SK-N-SH (cell line): ENCODE data around the gene GARRE1. TPM values are rescaled to one million over a fixed set of nuclear protein-coding genes. Genes with fewer than 3 reads are reported as not detected.

Source experiments
- CTCF ChIA-PET: fragments of 300-600, 350-600 bp; formaldehyde crosslinking; extraction: SDS; loops from one replicate; lab custom pipeline; 2021; lab: Yijun Ruan, JAX
- POLR2A ChIA-PET: fragments of 350-600 bp; sonication (Branson Sonifier 250); formaldehyde crosslinking; extraction: SDS; loops from one replicate; lab custom pipeline; 2020; ENCODE audit warnings: antibody characterized with exemption, inconsistent platforms; lab: Yijun Ruan, JAX
- DNase-seq: peaks from one replicate; pipeline ENCODE4 v3.0.0; 2012
- H2AFZ ChIP-seq: fragments of 200-600 bp; sonication (generic); 2 replicates; pipeline ENCODE4 v1.8.1; 2016; ENCODE audit warnings: antibody characterized with exemption, mild to moderate bottlenecking, low read depth
- H3F3A ChIP-seq: fragments of 200-600 bp; sonication (generic); replicated peaks from 2 replicates; pipeline ENCODE3; 2016; ENCODE audit warnings: antibody characterized with exemption, mild to moderate bottlenecking; ENCODE audit not compliant: insufficient read depth
- H3K27ac ChIP-seq, 2 experiments: fragments of 200-500 bp in 1 of 2; fragments of 200-600 bp in 1 of 2; sonication (Bioruptor generic) in 1 of 2; sonication (generic), shearing (Covaris generic) in 1 of 2; 2 replicates each; pipeline versions ENCODE4 v1.5.1 to v1.6.1; 2014 to 2016; ENCODE audit warnings: low read depth in 2 of 2, inconsistent platforms in 1 of 2, low read length in 1 of 2, mild to moderate bottlenecking in 1 of 2, mixed read lengths in 1 of 2
- H3K27me3 ChIP-seq: fragments of 200-600 bp; sonication (generic), shearing (Covaris generic); 2 replicates; pipeline ENCODE4 v1.6.1; 2016; ENCODE audit warnings: mixed run types; ENCODE audit not compliant: insufficient read depth
- H3K36me3 ChIP-seq, 2 experiments: fragments of 200-500 bp in 1 of 2; fragments of 200-600 bp in 1 of 2; sonication (Bioruptor generic) in 1 of 2; sonication (generic) in 1 of 2; replicated peaks in 1 of 2; 2 replicates each; pipeline versions ENCODE3 to v1.5.1; 2014 to 2016; ENCODE audit warnings: low read length in 1 of 2, mild to moderate bottlenecking in 1 of 2; ENCODE audit not compliant: insufficient read depth in 2 of 2, control insufficient read depth in 1 of 2
- H3K4me1 ChIP-seq, 2 experiments: fragments of 200-500 bp in 1 of 2; fragments of 200-600 bp in 1 of 2; sonication (Bioruptor generic) in 1 of 2; sonication (generic), shearing (Covaris generic) in 1 of 2; 2 replicates each; pipeline versions ENCODE4 v1.5.1 to v1.6.1; 2014 to 2016; ENCODE audit warnings: low read depth in 1 of 2, low read length in 1 of 2, mixed run types in 1 of 2; ENCODE audit not compliant: insufficient read depth in 2 of 2, control insufficient read depth in 1 of 2
- H3K4me2 ChIP-seq: fragments of 200-600 bp; sonication (generic), shearing (Covaris generic); 2 replicates; pipeline ENCODE4 v1.6.1; 2017; ENCODE audit warnings: mixed run types
- H3K4me3 ChIP-seq, 2 experiments: fragments of 200-500 bp in 1 of 2; fragments of 200-600 bp in 1 of 2; sonication (Bioruptor generic) in 1 of 2; sonication (generic), shearing (Covaris generic) in 1 of 2; 2 replicates each; pipeline versions ENCODE4 v1.5.1 to v1.8.1; 2014 to 2016; ENCODE audit warnings: low read depth in 2 of 2, inconsistent platforms in 1 of 2, low read length in 1 of 2, mild to moderate bottlenecking in 1 of 2, mixed read lengths in 1 of 2, moderate library complexity in 1 of 2
- H3K79me2 ChIP-seq: fragments of 200-600 bp; sonication (generic); 2 replicates; pipeline ENCODE4 v1.8.1; 2017; ENCODE audit warnings: mild to moderate bottlenecking; ENCODE audit not compliant: insufficient read depth
- H3K9ac ChIP-seq: fragments of 200-600 bp; sonication (generic); 2 replicates; pipeline ENCODE4 v1.6.1; 2017; ENCODE audit warnings: mixed run types
- H3K9me2 ChIP-seq: fragments of 200-600 bp; sonication (generic); 2 replicates; pipeline ENCODE4 v1.6.1; 2017; ENCODE audit warnings: mixed run types
- H3K9me3 ChIP-seq: fragments of 200-600 bp; sonication (generic); 2 replicates; pipeline ENCODE4 v1.6.1; 2017; ENCODE audit warnings: mixed run types, mild to moderate bottlenecking, moderate library complexity
- H4K20me1 ChIP-seq: fragments of 200-600 bp; sonication (generic); 2 replicates; pipeline ENCODE4 v1.6.1; 2017; ENCODE audit warnings: mild to moderate bottlenecking, mixed run types; ENCODE audit not compliant: insufficient read depth
- EP300 ChIP-seq, 2 experiments: IDR thresholded peaks; 2 replicates each; pipeline versions ENCODE4 v1.4.0 to v1.6.1; 2012; ENCODE audit warnings: borderline replicate concordance in 1 of 2, low read depth in 1 of 2, low read length in 1 of 2
- EZH2phosphoT487 ChIP-seq: fragments of 200-600 bp; sonication (generic); IDR thresholded peaks from 2 replicates; pipeline ENCODE4 v1.6.1; 2017; ENCODE audit warnings: low read depth, mixed run types, mild to moderate bottlenecking, antibody characterized with exemption, moderate library complexity, borderline replicate concordance
- FOSL2 ChIP-seq: IDR thresholded peaks from 2 replicates; pipeline ENCODE4 v1.4.0; 2012; ENCODE audit warnings: low read depth, mild to moderate bottlenecking, moderate library complexity, borderline replicate concordance
- FOXM1 ChIP-seq: IDR thresholded peaks from 2 replicates; pipeline ENCODE4 v1.4.0; 2012; ENCODE audit warnings: low read depth, mild to moderate bottlenecking
- IRF3 ChIP-seq: fragments of 150-350 bp; IDR thresholded peaks from 2 replicates; pipeline ENCODE4 v1.6.1; 2016; ENCODE audit warnings: mild to moderate bottlenecking, low read depth, low read length
- JUND ChIP-seq: IDR thresholded peaks from 2 replicates; pipeline ENCODE4 v1.4.0; 2012
- MAX ChIP-seq: IDR thresholded peaks from 2 replicates; pipeline ENCODE4 v1.4.0; 2012; ENCODE audit warnings: low read depth
- MXI1 ChIP-seq: IDR thresholded peaks from 2 replicates; pipeline ENCODE4 v1.6.1; 2012; ENCODE audit warnings: mild to moderate bottlenecking, low read depth, low read length, improper control_type of control experiment
- PBX3 ChIP-seq: IDR thresholded peaks from 2 replicates; pipeline ENCODE4; 2012
- POLR2AphosphoS5 ChIP-seq: IDR thresholded peaks from 2 replicates; pipeline ENCODE4 v1.6.1; 2012; ENCODE audit warnings: low read depth, low read length
- REST ChIP-seq: IDR thresholded peaks from 2 replicates; pipeline ENCODE4 v1.6.1; 2012; ENCODE audit warnings: mild to moderate bottlenecking, low read depth, low read length, moderate library complexity
- RFX5 ChIP-seq: IDR thresholded peaks from 2 replicates; pipeline ENCODE4 v1.6.1; 2012; ENCODE audit warnings: mild to moderate bottlenecking, improper control_type of control experiment, low read length
- RXRA ChIP-seq: IDR thresholded peaks from 2 replicates; pipeline ENCODE4 v1.4.0; 2012; ENCODE audit warnings: low read depth, mild to moderate bottlenecking, borderline replicate concordance
- SIN3A ChIP-seq: IDR thresholded peaks from 2 replicates; pipeline ENCODE4 v1.6.1; 2012; ENCODE audit warnings: low read depth, mild to moderate bottlenecking, low read length, moderate library complexity, borderline replicate concordance
- TAF1 ChIP-seq: IDR thresholded peaks from 2 replicates; pipeline ENCODE4 v1.6.1; 2012; ENCODE audit warnings: low read depth, mild to moderate bottlenecking, low read length, moderate library complexity, borderline replicate concordance
- USF2 ChIP-seq: fragments of 150-350 bp; IDR thresholded peaks from 2 replicates; pipeline ENCODE4 v1.6.1; 2017; ENCODE audit warnings: antibody characterized with exemption, low read length, low read depth, borderline replicate concordance
- WGBS: methylation state at CpG from one replicate; pipeline ENCODE4 v1.1.6; 2017; ENCODE audit warnings: low lambda C conversion rate; 5-methylcytosine and 5-hydroxymethylcytosine counted together
- polyA plus RNA-seq, 3 experiments: library from polyadenylated mRNA; depleted of rRNA; stranded (reverse); fragments of >200 nt; gene quantifications; 2 replicates each; pipeline ENCODE4 v1.2.3, GENCODE V29; 2012

The GARRE1 gene
- polyA plus RNA-seq, 1 of the 3 experiments (the other 2 are of a cell fraction), result 9.7 TPM

- H3K79me2 ChIP-seq, result peaks cover 15% of the 10 kb centered on the region
- peaks cover 5% of the 10 kb centered on the region for H3F3A ChIP-seq
- WGBS, result 95% methylated on average over 4 of the region's 4 CpGs
- CTCF ChIA-PET, result interaction anchor here (1.3 to 2.1 kb wide), 5 partner anchors 10 to 432 kb away, joined by 3 to 8 read pairs (median 5); no protein-coding TSS in a partner anchor
- POLR2A ChIA-PET, result no interaction called here
- H3K9me2 ChIP-seq, result no peaks in the 10 kb centered on the region
- no peaks in the 10 kb centered on the region for H3K27me3 ChIP-seq
- H4K20me1 ChIP-seq, result peaks cover 48% of the 10 kb centered on the region
- no peaks in the 10 kb centered on the region for H3K9me3 ChIP-seq
- no peak for DNase-seq
- H3K36me3 ChIP-seq, result peaks cover 26 to 55% of the 10 kb centered on the region in 2 experiments
- H3K9ac ChIP-seq, result no peak overlapping the region
- H3K27ac ChIP-seq, result no peak overlapping the region
- H3K4me2 ChIP-seq, result no peak overlapping the region
- no peak overlapping the region for H2AFZ ChIP-seq
- TF ChIP-seq MXI1 (no peak), FOSL2 (no peak), JUND (no peak), REST (no peak), RXRA (no peak), TAF1 (no peak), USF2 (no peak), IRF3 (no peak), EZH2phosphoT487 (no peak), POLR2AphosphoS5 (no peak), FOXM1 (no peak), PBX3 (no peak), RFX5 (no peak), SIN3A (no peak), MAX (no peak), EP300 (IDR thresholded peaks at IDR 0.05; ENCODE audit: borderline replicate concordance in 1 of 2, low read depth in 1 of 2, low read length in 1 of 2) (no peak)
- no peaks in the 10 kb centered on the region for H3K4me1 ChIP-seq
- no peak overlapping the region for H3K4me3 ChIP-seq
Observed at GRCh38 chr19:34209726-34210125, 44.6 kb upstream of the GARRE1 start.
